GM19452 (cell line): ENCODE results near the gene PI4K2A.
"Not testable (repeated sequence)": the region's sequence is repeated elsewhere in the genome, so short reads cannot be mapped to it uniquely, and the experiment has no call there.

ENCODE experiments used
- ATAC-seq: cut with Tn5 transposase; IDR thresholded peaks from one replicate; pipeline ENCODE4 v1.9.1; 2021; ENCODE audit not compliant: unreplicated experiment

The PI4K2A gene

DNA sequence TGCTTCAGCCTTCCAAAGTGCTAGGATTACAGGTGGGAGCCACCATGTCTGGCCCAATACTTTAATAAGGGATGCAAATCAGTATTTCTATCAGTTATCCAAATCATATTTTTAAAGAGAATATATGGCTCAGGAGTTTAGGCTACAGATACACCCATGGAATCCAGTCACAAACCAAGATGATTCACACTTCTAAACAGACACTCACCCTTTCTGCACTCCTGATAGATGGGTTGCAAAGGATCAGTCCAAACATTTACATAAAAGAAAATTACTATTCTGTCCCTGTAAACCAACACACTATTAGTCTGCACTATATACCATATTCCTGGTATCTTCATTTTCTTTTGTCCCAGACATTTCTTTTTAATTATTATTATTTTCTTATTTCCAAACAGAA is 9.4 kb upstream of the PI4K2A start:
- no peak for ATAC-seq

DNA sequence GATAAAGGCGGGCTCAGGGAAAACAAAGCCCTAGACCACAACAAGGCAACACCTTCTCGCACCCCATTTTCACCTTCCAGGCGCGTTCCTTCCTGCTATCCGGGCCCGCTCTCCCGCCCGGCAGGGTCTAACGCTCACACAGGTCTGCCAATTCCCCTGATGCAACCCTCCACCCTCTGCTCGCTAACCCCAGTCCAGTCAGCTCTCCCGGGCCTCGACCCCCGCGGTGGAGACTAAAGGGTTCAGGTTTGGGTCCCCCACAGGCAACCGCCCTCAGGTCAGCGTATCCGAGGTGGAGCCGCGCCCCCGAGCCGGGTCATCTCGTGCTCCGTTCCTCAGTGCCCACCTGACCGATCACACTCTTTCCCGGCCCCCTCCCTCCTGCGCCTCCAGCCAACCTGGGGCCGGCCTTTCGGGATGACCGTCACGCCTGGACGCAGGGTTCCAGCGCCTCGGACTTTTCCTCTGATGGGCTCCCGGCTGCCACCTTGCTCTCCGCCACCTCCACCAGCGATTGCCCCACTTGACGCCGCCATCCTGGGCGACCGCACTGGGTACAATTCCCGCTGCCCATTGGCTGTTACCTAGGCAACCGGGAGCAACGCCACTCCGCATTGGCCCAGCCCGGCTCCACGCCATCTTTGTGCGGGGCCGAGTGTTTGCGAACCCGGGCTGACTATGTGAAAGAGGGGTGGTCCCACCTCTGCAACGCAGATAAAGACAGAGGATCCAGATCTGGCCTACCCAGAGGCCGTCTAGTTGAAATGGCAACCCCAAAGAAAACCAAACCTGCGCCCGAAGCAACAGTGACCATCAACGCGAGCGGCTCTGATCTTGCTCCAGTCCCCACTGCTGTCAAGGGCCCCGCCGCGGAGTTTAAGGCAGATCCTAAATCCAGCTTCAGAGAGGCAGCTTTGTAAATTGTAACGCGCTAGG is 7.3 kb upstream of the PI4K2A start, which contains the start of gene MORN4:
MORN4 (minus strand) TSS at position 552 of the 936 bp plus-strand sequence. CDS start 13,847 bp downstream, outside the sequence.
- peak; percentile 98 for ATAC-seq

DNA sequence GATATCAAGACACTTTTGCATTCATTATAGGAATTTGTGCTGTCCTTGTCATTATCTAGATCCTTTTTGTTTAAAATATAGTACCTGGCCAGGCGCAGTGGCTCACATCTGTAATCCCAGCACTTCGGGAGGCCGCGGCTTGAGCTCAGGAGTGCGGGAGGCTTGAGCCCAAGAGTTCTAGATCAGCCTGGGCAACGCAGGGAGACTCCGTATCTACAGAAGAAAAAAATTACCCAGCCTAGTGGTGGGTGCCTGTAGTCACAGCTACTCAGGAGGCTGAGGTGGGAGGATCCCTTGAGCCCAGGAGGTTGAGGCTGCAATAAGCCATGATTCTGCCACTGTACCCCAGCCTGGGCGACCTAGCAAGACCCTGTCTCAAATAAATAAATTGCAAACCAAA is 6.5 kb upstream of the PI4K2A start:
- ATAC-seq, result no peak

DNA sequence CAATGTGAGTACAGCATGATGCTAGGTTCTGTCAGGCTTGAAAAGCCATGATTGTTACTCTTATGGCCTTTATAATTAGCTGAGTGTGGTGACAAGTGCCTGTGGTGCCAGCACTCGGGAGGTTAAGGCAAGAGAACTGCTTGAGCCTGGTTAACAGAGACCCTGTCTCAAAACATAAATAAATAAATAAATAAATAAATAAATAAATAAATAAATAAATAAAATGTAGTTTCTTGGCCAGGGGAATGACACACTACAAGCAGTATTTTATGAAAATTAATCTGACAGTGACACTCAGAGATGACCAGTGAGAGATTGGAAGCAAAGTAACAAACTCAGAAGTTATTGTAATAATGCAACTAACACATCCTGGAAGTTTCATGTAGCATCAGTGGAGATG is 4.9 kb upstream of the PI4K2A start:
- ATAC-seq, result no peak

DNA sequence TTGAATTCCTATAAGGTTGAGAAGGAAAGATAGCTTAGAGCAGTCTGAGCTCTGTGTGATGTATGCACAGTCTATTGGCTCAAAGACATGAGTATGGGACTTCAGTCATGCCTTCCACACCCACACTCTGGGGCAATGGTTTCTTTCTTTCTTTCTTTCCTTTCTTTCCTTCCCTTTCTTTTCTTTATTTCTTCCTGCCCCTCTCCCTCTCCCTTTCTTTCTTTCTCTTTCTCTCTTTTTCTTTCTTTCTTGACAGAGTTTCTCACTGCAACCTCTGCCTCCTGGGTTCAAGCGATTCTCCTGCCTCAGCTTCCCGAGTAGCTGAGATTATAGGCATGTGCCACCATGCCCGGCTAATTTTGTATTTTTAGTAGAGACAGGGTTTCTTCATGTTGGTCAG is 1.4 kb upstream of the PI4K2A start:
- not testable (repeated sequence) for ATAC-seq

DNA sequence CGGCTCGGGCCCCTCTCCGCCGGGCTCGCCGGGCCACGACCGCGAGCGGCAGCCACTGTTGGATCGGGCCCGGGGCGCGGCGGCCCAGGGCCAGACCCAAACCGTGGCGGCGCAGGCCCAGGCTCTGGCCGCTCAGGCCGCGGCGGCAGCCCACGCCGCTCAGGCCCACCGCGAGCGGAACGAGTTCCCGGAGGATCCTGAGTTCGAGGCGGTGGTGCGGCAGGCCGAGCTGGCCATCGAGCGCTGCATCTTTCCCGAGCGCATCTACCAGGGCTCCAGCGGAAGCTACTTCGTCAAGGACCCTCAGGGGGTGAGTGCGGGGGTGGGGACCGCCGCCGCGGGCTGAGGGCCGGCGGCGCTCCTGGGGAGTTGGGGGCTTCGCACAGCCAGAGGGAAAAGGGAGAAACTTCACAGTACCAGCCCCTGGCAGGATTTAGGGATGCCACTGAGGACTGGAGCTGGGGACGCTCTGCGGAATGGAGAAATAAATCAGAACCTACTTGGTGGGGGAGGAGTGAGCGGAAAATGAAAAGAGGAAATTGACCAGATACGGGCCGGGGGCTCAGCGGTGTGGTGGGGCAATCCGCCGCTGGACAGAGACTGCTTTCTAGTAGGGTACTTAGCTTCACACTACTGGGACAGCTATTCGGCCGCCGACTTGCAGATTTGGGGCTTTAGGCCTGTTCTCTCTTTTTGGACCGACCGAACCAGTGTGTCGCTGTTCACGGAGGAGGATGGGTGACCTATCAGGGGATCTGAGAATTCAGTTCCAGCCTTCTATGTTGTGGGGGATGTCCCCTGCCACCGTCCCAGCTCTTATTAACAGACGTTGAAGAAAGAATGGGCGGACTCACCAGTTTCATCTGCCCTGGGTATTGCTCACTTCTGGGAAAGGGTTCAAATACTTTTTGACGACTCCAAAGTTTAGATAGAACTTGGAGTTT is 669 bp downstream of the PI4K2A start:
- ATAC-seq, result peak; percentile 24

DNA sequence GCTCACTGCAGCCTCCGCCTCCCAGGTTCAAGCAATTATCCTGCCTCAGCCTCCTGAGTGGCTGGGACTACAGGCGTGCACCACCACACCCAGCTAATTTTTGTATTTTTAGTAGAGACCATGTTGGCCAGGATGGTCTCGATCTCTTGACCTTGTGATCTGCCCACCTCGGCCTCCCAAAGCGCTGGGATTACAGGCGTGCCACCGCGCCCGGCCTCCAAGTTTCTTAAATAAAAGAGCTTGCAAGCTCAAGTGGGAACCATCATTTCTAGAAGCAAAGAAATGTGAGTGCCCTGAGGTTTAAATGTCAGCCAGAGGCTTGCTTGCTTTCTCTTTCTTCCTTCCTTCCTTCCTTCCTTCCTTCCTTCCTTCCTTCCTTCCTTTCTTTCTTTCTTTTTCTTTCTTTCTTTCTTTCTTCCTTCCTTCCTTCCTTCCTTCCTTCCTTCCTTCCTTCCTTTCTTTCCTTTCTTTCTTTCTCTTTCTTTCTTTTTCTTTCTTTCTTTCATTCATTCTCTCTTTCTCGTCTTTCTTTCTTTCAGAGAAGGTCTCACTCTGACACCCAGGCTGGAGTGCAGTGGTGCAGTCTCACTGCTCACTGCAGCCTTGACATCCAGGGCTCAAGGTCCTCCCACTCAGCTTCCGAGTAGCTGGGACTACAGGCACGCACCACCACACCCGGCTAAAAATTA is 2.1 kb downstream of the PI4K2A start:
- ATAC-seq, result not testable (repeated sequence)

DNA sequence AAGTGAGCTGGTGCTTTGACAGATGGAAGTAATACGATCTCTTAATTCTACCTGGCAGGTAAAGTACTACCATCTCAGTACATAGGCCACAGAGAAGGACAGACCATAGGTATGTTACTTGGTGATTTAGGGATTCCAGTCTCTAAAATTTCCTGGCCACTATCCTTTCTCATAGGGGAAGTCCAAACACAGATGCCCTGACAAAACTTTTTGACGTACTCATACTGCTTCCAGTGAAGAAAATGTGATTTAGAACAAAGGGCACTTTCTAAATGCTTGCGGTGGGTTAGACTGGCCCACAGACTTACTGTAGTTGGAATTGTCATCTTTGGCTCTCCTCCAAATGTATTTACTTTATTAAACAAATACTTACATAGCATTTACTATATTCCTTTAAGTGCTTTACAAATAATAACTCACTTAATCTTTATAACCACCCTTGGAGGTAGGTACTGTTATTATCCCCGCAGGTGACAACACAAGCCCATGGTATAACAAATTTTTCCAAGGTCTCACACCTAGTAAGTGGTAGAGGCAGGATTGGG is 3.0 kb downstream of the PI4K2A start:
- ATAC-seq, result no peak

DNA sequence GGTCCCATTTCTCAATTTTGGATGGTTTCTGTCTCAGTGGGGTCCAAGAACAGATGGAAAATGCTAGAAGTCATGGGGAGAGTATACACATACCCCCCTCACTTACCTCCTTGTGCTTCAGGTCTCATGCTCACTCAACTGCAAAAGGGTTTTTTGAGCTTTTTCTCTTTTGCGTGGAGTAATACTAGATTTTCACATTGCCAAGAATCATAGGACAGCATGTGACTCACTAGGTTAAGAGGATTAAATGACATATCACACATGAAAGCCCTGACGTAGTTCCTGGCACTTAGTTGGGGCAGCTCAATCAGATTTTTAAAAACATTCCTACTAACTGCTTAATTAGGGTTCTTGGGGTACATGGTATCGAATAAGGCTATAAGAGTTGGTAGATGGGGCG is 4.5 kb downstream of the PI4K2A start:
- no peak for ATAC-seq

DNA sequence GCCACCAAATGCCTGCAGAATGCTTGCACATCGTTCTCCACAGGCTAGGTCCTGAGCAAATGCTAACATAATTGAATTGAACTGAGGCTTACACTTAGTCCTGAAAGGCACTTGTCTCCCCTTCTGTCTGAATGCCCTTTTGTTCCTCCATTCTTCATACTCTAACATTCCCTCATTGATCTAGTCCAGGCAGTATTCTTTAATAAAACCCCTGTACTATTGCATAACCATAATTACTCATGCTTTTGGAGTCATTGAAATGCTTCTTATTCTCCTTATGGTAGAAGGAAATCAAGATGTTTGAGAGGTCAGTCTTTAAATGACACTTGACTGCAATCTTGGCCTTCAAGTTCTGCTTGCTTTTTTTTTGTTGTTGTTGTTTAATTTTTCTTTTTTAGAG is 7.1 kb downstream of the PI4K2A start:
- no peak for ATAC-seq

DNA sequence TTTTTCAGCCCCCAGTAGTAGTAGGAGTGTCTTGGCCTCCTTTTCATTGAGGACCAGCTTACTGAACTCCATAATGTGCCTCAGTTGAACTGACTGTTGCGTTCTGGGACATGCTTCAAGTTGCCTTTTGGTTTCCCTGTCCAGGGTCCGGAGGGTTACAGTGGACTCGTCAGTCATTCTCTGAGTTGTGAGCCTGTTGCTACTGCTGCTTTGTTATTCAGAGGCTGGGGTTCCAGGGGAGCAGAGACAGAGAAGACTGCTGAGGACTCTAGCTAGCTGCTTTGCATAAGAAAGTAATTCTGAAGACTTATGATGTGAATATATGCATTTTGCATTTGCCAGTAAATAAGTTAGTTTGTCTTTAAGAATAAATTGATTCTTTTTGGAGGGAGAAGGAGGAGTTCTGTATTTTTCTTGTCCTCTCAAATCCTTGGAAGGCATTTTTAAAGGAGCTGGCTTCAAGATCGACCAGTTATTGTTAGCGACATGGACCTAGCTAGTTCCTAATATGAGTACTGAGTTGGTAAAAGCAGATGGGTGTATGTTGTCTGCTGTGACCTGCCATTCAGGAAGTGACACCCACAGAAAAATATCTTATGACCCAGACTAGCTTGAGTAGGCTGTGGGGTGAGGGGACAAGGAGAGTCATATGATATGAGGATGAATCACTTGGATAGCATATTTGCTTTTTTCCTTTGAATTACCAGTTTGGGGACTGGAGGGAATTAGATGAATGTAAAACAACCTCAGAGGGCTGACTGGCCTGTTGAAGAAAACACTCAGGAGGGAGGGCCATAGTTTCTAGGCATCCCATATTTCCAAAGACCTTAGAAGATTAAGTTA is 8.3 kb downstream of the PI4K2A start:
- peak; percentile 93 for ATAC-seq

DNA sequence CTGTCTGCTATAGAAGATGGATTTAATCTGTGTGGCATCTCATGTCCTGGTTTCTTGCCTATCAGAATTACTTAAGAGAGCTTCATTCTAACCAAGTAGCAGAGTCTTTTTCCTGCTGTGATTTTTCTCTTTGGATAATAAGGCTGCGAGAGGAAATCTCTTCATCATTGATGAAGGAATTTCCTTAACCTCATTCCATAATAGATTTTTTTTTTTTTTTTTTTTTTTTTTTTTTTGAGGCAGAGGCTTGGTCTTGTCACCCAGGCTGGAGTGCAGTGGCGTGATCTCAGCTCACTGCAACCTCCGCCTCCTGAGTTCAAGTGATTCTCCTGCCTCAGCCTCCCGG is 8.9 kb downstream of the PI4K2A start:
- ATAC-seq, result not testable (repeated sequence)

DNA sequence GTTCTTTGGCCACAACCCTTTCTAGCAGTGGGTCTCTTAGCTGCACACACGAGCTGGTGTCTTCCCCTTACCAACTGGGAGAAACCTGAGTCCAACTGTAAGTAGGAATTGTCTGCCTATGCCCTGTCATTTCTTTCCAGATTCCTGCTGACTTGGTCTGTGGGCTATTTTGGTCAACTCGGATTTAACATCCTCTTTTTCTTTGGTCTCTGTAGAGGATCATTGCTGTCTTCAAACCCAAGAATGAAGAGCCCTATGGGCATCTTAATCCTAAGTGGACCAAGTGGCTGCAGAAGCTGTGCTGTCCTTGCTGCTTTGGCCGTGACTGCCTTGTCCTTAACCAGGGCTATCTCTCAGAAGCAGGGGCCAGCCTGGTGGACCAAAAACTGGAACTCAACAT is 10.3 kb downstream of the PI4K2A start:
- ATAC-seq, result no peak

DNA sequence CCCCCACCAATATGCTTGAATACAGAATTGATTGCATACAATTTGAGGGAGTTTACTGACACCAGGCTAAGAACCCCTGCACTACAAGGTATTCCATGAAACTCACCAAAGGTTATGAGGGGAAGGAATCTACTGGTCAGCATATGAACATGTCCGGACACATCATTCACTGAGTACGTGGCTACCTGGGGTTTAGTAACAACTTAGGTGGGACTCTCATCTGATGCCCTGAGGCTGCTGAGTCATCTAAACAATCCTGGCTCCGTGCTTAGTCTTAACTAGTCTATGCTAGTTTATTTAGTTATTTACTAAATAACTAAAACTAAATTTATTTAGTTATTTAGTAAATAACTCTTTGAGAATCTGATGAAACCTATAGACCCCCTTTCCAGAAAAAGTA is 11.3 kb downstream of the PI4K2A start:
- no peak for ATAC-seq

DNA sequence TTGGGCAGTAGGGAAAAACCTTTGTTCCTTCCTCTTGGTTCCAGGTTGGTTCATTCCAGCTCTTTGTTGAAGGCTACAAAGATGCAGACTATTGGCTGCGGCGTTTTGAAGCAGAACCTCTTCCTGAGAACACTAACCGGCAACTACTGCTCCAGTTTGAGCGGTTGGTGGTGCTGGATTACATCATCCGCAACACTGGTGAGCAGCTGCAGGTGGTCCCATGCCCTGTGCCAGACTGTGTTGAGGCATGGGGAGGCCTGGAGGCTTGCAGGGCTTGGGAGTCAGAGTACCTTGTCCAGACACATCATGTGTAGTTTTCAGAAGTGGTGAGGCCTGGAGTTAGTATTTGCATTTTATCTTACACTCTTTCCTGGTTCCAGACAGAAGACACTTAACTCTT is 16.3 kb downstream of the PI4K2A start:
- ATAC-seq, result no peak

DNA sequence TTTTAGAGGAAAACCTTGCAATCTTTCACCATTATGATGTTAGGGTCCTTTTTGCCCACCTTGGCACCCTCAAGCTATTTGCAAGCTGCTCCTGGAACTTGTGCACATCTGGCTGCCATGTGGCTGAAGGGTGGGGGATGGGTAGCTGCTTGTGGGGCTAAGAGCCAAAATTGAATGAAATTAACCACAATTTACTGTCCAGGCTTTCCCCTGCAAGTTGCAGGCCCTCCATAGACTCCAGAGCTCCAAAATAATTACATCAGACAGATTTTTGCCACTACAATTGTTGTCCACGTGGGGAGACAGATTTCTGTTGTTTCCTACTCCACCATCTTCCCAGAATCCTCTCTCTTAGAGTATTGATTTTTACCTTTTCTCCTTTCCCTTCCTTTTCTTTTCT is 19.1 kb downstream of the PI4K2A start:
- ATAC-seq, result no peak

DNA sequence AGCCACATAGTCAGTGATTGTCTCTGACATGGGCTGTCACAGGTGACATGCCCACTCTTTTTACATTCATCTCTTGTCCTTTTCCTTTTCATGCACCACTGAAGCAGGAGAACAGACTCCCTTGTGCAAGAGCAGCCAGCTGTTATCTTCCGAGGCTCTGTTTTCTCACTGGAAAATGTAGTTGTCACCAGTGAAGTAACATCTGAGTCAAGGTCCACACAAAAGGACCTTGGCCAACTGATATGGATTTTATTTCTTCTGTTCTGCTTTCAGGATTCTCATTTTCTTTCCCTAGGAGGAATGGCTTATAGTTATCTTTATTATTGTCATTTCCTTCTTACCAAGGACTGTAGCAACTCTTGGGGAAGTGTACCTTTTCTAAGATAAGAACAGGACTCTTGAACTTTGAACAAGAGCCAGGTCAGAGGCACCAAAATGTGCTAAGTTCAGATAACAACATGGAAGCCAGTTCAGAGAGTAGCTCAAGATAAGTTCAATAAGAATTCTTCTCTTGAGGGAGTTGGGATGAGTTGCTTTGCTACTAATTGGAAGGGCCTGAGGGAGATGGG is 23.9 kb downstream of the PI4K2A start:
- no peak for ATAC-seq

DNA sequence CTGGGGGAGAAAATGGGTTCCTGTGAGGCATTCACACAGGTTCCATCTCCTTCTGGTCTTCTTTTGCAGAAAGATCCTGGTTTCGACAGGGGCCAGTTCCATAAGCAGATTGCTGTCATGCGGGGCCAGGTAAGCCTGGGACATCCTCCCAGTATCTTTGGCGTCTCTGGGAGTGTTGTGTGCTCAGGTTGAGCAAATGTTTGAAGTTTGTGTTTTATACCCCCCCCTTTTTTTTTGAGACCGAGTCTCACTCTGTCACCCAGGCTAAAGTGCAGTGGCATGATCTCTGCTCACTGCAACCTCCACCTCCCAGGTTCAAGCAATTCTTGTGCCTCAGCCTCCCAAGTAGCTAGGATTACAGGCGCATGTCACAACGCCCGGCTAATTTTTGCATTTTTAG is 26.5 kb downstream of the PI4K2A start:
- ATAC-seq, result no peak

DNA sequence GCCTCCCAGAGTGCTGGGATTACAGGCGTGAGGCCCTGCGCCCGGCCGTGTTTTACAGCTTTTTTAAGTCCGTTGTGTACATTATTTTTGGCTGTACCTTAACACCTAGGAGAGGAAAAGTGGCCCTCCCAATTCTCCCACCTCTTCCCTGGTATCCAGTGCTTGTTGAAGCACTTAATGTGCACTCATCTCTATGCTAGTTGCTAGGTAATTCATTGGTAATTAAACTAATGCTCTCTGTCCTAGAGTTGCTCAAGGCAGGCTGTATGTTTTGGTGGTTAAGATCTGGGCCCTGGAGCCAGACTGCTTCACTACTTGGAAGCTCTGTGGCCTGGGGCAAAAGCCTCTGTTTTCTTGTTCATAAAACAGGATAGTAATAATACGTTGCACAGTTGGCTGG is 27.0 kb downstream of the PI4K2A start:
- ATAC-seq, result no peak

DNA sequence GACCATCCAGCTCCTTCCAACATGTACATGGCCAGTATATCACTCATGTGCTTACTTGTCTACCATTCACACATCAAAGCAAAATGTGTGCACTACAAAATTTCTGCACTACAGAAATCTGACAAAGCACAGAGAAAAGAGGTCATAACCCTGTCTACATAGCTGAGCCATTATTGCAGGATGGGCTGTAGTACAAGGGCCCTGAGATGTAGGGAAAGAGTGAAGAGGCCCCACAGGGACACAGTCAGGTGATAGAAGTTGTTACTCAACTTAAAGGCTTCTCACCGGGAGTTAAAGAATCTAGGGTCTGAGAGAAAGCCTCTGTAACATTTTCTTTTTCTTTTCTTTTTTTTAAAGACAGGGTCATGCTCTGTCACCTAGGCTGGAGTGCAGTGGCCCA is 29.1 kb downstream of the PI4K2A start:
- ATAC-seq, result no peak
